ENCODE measurements around the gene FNBP1. TPM values are rescaled to one million over a fixed set of nuclear protein-coding genes. Genes with fewer than 3 reads are reported as not detected.

FNBP1 gene
- total and polyA plus RNA-seq, 2 of the 13 experiments (the other 11 are each of a cell fraction or from before 2014, with no cell fraction given): 5.4 to 19.5 TPM

DNA sequence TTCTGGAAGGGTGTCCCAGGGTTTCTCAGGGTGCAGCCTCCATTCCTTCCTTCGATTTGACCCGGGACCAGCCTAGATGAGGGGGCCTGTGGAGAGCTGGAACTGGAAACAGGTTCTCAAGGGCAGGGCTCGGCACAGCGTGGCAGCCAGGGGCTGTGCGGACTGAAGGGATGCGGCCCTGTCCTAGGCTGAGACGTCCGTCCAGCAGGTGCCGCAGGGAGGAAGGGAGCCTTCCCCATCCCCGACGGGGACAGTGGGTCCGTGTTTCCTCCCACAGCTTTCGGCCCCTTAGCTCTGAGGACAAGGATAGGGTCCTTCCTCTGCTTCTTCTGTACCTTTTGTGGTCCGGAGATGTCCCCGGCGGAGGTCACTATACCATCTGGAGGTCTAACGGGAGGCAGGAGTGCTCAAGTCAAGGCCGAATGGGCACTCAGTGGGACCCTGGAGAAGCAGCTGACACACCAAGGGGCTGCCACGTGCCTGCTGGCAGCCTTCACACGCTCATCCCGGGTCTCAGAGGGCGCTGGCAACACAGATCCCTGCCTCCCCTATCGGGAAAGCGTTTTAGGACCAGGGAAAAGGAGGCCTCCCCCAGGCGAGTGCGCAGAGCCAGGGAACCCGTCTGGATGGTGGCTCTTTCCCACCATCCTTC is 157.8 kb downstream of the FNBP1 start (continued):
- TF ChIP-seq, protein P1, sequence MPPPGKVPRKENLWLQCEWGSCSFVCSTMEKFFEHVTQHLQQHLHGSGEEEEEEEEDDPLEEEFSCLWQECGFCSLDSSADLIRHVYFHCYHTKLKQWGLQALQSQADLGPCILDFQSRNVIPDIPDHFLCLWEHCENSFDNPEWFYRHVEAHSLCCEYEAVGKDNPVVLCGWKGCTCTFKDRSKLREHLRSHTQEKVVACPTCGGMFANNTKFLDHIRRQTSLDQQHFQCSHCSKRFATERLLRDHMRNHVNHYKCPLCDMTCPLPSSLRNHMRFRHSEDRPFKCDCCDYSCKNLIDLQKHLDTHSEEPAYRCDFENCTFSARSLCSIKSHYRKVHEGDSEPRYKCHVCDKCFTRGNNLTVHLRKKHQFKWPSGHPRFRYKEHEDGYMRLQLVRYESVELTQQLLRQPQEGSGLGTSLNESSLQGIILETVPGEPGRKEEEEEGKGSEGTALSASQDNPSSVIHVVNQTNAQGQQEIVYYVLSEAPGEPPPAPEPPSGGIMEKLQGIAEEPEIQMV (CRISPR knock-in tag; IDR thresholded peaks at IDR 0.05; ENCODE audit: low read depth): no peak
- TF ChIP-seq PCBP1 (IDR thresholded peaks at IDR 0.05; ENCODE audit: borderline replicate concordance, low read depth, low read length): 0 out of 2 replicates have a peak, but pooled peaks have one; percentile 15
- TF ChIP-seq, protein P2, sequence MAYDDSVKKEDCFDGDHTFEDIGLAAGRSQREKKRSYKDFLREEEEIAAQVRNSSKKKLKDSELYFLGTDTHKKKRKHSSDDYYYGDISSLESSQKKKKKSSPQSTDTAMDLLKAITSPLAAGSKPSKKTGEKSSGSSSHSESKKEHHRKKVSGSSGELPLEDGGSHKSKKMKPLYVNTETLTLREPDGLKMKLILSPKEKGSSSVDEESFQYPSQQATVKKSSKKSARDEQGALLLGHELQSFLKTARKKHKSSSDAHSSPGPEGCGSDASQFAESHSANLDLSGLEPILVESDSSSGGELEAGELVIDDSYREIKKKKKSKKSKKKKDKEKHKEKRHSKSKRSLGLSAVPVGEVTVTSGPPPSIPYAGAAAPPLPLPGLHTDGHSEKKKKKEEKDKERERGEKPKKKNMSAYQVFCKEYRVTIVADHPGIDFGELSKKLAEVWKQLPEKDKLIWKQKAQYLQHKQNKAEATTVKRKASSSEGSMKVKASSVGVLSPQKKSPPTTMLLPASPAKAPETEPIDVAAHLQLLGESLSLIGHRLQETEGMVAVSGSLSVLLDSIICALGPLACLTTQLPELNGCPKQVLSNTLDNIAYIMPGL (CRISPR knock-in tag; IDR thresholded peaks at IDR 0.05; ENCODE audit: borderline replicate concordance in 1 of 2, low read depth in 1 of 2): peak in 1 of 2 experiments; percentile 10; a peak in 2 of 4 replicates
- no peak for TF ChIP-seq BORCS8-MEF2B (CRISPR knock-in tag; IDR thresholded peaks at IDR 0.05)
- 0 out of 2 replicates have a peak, but pooled peaks have one; percentile 22 for TF ChIP-seq CAMTA2 (CRISPR knock-in tag; IDR thresholded peaks at IDR 0.05; ENCODE audit: borderline replicate concordance)
- TF ChIP-seq, protein P3, sequence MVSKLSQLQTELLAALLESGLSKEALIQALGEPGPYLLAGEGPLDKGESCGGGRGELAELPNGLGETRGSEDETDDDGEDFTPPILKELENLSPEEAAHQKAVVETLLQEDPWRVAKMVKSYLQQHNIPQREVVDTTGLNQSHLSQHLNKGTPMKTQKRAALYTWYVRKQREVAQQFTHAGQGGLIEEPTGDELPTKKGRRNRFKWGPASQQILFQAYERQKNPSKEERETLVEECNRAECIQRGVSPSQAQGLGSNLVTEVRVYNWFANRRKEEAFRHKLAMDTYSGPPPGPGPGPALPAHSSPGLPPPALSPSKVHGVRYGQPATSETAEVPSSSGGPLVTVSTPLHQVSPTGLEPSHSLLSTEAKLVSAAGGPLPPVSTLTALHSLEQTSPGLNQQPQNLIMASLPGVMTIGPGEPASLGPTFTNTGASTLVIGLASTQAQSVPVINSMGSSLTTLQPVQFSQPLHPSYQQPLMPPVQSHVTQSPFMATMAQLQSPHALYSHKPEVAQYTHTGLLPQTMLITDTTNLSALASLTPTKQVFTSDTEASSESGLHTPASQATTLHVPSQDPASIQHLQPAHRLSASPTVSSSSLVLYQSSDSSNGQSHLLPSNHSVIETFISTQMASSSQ (IDR thresholded peaks at IDR 0.05; ENCODE audit: low read depth): no peak
- TF ChIP-seq, protein P3 (CRISPR knock-in tag; IDR thresholded peaks at IDR 0.05; ENCODE audit: borderline replicate concordance): no peak
- TF ChIP-seq ZNF747 (CRISPR knock-in tag; IDR thresholded peaks at IDR 0.05; ENCODE audit: borderline replicate concordance): no peak
- TF ChIP-seq SRSF1 (optimal IDR thresholded peaks at IDR 0.05; ENCODE audit: low read depth, low read length): no peak
- no peak for TF ChIP-seq SP5 (CRISPR knock-in tag; IDR thresholded peaks at IDR 0.05; ENCODE audit: borderline replicate concordance, low read depth)
- TF ChIP-seq ZNF224 (CRISPR knock-in tag; IDR thresholded peaks at IDR 0.05): no peak
- TF ChIP-seq ZNF775 (CRISPR knock-in tag; IDR thresholded peaks at IDR 0.05; ENCODE audit: borderline replicate concordance): no peak
- TF ChIP-seq ZNF205 (CRISPR knock-in tag; IDR thresholded peaks at IDR 0.05): no peak
- no peak for TF ChIP-seq RORA (CRISPR knock-in tag; IDR thresholded peaks at IDR 0.05)
- no peak for TF ChIP-seq GABPB1 (CRISPR knock-in tag; IDR thresholded peaks at IDR 0.05)
- TF ChIP-seq ZNF446 (CRISPR knock-in tag; IDR thresholded peaks at IDR 0.05): no peak
- no peak for TF ChIP-seq ZNF180 (CRISPR knock-in tag; IDR thresholded peaks at IDR 0.05; ENCODE audit: borderline replicate concordance, low read depth)
- TF ChIP-seq, protein P4, sequence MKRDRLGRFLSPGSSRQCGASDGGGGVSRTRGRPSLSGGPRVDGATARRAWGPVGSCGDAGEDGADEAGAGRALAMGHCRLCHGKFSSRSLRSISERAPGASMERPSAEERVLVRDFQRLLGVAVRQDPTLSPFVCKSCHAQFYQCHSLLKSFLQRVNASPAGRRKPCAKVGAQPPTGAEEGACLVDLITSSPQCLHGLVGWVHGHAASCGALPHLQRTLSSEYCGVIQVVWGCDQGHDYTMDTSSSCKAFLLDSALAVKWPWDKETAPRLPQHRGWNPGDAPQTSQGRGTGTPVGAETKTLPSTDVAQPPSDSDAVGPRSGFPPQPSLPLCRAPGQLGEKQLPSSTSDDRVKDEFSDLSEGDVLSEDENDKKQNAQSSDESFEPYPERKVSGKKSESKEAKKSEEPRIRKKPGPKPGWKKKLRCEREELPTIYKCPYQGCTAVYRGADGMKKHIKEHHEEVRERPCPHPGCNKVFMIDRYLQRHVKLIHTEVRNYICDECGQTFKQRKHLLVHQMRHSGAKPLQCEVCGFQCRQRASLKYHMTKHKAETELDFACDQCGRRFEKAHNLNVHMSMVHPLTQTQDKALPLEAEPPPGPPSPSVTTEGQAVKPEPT (CRISPR knock-in tag; IDR thresholded peaks at IDR 0.05; ENCODE audit: low read depth): peak; percentile 50; the same call in 1 of the 2 replicates
- TF ChIP-seq FOXC1 (CRISPR knock-in tag; IDR thresholded peaks at IDR 0.05; ENCODE audit: borderline replicate concordance): no peak
- no peak for TF ChIP-seq SP2 (CRISPR knock-in tag; IDR thresholded peaks at IDR 0.05)
